AG20443 (cell line): ENCODE data around the gene EIF4H.
A peak's percentile ranks its signal among the peaks of the same experiment; 100 is the strongest.
"Not testable (repeated sequence)": the region's sequence is repeated elsewhere in the genome, so short reads cannot be mapped to it uniquely, and the experiment has no call there.

Source experiments
- DNase-seq: peaks from one replicate; pipeline ENCODE4 v3.0.0; 2012; ENCODE audit warnings: low spot score, mixed read lengths

The EIF4H gene

GRCh38 chr7:74175340-74175739, 1.2 kb downstream of the EIF4H start:
- DNase-seq, result no peak

- DNase-seq, result no peak
These were observed 2.4 kb downstream of the EIF4H start for GRCh38 chr7:74176555-74176954.

DNA sequence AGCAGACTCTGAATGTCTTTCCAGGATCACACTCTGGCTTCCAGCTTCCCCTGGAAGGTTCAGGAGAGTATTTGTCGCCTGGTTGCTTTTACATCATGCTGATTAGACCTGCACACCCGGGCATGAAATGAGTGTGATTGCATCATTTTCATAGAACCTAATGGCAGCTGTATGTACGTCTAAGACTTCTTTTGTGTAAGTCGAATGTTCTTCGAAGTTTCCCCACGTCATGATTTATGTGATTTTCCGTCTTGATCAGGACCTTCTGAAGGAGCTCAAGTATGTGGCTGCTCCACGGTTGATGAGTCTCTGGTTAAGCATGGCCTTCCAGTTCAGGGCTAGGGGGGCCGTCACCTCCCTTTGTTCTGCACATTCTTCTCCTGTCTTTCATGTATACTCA, 4.5 kb downstream of the EIF4H start:
- peak; percentile 53 for DNase-seq

GRCh38 chr7:74179935-74180604, 5.9 kb downstream of the EIF4H start:
- no peak for DNase-seq

GRCh38 chr7:74180866-74181265, 6.7 kb downstream of the EIF4H start:
- no peak for DNase-seq

GRCh38 chr7:74181821-74182220, 7.7 kb downstream of the EIF4H start:
- no peak for DNase-seq

DNA sequence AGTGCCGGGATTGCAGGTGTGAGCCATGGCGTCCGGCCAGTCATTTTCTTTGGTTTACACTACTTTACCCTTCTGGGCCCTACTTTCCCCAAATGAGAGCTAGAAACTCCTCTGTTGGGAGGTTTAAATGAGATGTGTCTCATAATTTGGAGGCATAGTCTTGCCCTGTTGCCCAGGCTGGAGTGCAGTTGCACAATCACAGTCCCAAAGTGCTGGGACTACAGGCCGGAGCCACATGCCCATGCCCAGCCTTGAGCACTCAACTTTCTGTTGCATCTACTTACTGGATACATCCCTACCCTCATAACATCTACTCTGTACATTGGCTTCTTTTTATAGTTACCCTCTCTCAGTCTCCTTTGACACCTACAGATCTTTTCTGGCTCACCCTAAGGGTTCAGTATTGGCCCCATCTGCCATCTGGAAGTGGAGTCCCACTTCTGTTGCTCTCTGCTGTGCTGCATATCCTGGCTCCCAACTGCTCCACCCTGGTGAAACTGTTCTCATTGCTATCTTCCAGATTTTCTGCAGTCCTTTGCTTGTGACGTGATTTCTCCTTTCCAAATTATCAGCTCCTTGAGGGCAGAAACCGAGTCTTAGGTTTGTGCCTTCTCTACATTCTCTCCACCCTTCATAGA, 8.4 kb downstream of the EIF4H start:
- DNase-seq, result no peak

DNA sequence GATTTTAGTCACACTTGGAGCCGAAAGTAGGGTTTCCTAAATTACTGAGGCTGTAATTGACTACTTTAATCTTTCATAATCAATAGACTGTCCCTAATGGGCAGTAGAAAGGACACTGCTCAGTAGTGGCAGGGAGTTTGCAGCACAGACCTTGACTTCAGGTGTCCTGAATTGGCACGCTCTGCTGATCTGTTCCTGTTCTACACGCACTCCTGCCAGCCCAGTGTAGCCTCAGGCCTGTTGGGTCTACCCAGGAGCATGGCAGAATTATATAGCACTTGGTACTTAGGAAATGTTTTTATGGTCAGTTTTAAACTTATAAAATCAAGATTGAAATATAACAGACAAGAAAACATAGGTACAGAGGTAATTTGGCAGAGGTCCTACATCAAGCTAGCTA, 9.0 kb downstream of the EIF4H start:
- DNase-seq, result no peak

- no peak for DNase-seq
These were observed 9.7 kb downstream of the EIF4H start for GRCh38 chr7:74183653-74184450.

DNA sequence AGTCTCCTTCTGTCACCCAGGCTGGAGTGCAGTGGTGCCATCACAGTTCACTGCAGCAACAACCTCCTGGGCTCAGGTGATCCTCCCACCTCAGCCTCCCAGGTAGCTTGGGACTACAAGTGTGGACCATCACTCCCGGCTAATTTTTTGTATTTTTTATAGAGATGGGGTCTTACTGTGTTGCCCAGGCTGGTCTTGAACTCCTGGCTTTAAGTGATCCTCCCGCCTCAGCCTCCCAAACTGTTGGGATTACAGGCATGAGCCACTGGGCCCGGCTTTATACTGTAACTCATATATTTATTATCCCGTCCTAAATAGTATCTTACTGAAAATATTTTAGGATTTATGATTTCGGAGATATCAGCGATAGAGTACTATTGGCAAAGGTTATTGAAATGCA, 10.9 kb downstream of the EIF4H start:
- DNase-seq, result no peak

DNA sequence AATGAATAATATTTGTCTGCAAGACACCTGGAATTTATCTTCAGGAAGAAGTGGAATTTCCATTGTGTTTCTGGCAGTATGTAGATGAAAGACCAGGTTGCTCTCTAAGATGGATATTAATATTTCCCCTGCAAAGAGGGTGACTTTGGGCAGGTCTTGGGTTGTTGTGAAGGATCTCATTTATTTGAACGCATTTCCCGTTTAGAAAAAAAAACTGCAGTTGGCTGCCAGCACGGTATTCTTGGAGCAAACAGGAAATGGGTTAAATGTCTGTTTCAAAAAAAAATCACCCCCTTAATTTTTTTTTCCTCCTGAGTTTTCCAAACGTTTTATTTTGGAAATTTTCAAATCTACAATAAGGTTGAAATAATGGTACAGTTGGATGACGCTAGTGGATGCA, 11.5 kb downstream of the EIF4H start:
- no peak for DNase-seq

DNA sequence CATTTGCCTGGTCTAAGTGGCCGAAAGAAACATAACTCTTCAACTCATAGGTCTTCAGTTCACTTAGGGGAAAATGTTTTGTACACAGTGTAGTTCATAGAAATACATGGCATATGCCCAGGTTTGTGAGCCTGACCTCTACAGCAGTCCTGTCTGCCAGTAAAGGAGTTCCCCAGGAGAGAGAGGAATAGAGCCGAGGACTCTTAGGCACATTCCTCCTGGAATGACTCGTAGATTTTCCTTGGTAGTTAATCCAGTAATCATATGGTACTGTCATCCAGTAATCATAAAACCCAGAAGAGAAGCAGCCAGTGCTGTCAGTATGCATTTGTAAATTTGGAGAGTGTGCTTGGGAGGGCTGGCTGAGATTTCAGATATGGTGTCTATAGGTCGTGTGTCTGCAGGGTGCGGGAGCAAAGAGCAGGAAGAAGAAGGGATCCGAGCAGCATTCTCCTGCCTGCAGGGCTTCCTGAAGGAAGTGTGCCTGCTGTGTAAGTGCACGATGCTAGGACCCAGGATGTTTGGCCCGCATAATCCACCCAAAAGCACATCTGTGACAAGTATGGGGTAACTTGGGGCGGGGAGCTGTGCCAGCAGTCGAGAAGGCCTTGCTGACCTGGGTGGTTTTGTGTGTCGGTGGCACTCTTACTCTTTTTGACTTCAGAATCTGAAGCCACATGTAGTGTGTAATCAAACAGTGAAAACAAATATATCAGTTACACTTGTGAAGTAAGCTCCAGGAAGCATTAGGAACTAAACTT, 13.9 kb downstream of the EIF4H start:
- peak; percentile 62 for DNase-seq

DNA sequence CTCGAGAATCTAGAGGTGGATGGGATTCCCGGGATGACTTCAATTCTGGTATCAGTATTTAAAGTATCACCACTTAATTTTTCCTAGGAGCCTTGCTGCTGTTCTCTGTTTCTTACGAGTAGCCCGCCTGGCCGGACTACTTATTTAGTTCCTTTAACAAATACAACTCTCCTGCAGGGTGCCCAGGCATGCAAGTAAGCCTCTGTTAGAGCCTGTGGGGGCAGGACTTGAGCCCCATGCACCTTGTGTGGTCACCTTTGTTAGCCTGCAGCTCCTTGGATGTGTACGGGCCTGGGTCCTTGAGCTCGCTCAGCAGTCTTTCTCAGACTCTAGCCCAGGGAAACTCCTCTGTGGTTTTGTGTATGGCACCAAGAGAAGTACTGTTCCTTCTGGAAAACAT, 16.1 kb downstream of the EIF4H start:
- no peak for DNase-seq

- no peak for DNase-seq
These were observed 17.1 kb downstream of the EIF4H start for GRCh38 chr7:74191231-74191630.

DNA sequence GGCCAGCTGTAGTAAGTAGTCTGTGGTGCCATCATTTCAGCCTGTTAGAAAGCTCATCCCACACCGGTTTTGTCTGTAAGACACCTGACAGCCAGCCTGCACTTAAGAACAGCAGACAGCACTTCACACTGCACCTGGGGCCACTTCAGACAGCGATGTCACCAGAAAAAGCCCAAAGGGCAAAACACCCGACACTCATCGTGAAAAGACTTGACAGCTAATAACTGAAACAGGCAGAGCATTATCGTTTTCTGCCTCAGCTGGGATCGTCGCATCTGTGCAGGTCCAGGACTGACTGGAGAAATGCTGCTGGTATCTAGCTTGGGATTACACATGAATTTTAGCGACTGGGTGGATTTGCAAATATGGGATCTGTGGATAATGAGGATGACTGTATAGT, 18.9 kb downstream of the EIF4H start:
- DNase-seq, result no peak

DNA sequence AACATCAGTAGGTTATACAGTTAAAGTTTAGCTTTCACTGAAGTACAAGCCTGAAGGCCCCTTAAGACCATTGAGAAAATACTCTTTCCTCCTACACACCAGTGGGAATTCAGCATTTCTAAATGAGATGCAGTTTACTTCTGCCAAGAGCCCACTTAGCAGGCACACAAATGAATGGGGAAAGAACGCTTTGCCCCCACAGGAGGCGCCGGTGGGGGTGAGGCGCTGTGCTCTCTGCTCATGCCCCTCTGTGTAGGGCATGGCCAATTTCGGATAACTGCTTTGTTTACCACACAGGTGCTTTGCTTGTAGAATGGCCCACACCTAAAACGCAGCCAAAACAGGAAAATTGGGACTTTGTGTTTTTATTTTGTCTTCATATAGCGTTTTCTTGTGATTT, 19.8 kb downstream of the EIF4H start:
- DNase-seq, result no peak

DNA sequence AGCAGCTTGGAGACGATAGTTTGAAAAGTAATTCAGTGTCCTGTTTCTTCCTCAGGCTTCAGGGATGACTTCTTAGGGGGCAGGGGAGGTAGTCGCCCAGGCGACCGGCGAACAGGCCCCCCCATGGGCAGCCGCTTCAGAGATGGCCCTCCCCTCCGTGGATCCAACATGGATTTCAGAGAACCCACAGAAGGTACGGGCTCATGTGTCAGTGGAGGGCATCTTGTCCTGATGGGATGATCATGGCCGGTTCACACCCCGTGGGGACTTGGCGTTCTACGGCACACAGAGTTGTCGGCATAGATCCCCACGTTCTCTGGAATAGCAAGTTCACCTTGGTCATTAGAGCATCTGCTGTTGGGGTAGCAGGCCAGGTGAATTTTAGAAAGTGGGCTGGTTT, 20.5 kb downstream of the EIF4H start:
- DNase-seq, result no peak

DNA sequence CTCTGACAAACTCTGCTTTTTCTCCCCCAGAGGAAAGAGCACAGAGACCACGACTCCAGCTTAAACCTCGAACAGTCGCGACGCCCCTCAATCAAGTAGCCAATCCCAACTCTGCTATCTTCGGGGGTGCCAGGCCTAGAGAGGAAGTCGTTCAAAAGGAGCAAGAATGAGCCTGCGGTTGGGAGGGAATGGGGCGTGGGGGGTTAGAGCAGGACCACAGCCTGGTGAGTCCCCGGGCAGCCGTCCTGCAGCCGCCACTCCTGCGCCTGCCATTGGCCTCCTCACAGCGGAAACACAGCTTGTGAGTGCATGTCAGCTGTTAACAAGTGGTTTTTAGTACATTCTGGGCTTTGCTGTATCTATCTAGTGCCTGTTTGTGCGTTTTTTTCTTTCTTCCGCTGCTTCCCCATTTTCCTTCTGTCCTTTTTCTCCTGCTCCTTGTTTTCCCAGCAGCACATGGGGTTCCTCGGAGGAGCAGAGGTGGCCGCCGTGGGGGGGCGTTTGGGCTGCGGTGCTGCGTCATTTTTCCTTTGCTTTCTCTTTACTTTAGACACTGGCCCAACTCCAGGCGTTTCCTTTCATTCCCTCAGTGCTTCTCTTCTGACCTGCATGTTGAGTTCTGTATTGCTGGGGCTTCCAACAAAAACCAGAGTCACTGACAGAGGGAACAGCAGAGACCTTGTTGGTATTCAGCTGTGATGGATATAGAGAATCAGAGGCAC, 21.1 kb downstream of the EIF4H start:
- not testable (repeated sequence) for DNase-seq

DNA sequence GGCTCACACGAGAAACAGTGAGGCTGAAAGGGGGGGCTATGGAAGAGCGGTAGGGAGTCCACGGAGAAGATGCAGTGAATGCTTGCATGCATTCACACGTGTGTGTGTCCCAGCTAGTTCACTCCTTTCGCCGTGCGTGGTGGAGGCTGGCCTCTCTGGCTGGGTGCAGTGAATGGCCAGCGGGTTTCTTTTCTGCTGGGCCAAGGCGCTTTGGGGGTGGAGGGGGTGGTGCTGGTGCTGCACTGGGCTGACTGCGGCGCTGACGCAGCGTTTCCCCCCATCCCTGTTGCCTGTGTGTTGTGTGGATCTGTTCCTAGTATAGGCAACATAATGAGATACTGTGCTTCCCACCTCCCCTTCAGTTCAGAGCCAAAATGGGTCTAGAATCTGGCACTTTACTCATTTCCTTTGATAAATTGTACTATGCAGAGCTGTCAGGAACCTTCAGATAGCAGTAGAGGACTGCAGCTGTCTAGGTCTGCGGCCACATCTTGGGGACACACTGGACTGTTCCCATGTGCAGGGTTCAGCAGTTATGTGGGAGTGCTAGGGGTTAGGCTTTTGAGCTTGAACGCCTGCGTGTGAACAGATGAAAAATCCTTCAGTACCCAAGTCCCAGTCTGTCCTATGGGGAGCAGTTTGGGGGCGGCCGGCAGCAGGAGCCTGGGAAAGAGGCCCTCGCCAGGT, 22.0 kb downstream of the EIF4H start:
- DNase-seq, result not testable (repeated sequence)

DNA sequence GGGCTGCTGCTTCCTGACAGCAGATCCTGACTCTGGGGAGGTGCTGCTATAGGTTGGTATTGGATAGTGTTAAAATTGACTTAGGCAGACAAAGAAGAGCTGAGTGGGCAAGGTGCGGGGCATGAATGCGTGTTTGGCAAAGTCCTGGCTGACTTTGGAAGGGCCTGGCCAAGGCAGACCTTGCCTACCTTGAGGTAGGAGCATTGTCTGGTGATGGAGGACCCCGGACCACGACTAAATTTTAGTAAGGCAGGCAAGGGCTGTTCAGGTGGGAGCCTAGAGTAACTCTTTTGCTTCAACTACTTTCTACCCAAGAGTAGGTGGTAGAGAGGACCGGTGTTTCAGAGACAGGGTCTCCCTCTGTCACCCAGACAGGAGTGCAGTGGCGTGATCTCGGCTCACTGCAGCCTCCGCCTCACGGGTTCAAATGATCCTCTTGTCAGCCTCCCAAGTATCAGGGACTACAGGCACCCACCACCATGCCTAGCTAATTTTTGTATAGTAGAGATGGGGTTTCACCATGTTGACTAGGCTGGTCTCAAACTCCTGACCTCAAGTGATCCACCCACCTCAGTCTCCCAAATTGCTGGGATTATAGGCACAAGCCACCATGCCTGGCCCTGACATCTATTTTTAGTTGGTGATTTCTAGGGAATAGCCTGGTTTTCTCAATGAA, 23.4 kb downstream of the EIF4H start:
- DNase-seq, result no peak
